GM12878 (cell line): Measurements from ENCODE around the gene CIAPIN1. TPM values are rescaled to one million over a fixed set of nuclear protein-coding genes. Genes with fewer than 3 reads are reported as not detected.
A peak's percentile ranks its signal among the peaks of the same experiment; 100 is the strongest.
"Not testable (repeated sequence)": the region's sequence is repeated elsewhere in the genome, so short reads cannot be mapped to it uniquely, and the experiment has no call there.

Source experiments
- ATAC-seq: fragments of 200-7000 bp; cut with Tn5 transposase; 3 replicates; pipeline ENCODE4 v1.9.1; 2020; ENCODE audit warnings: mild to moderate bottlenecking, moderate library complexity
- BruUV-seq: library from RNA; stranded (reverse); fragments of 400-500 nt; replicated peaks from 2 replicates; lab custom pipeline; 2021; lab: Mats Ljungman, UMichigan
- CTCF ChIA-PET: fragments of 300-600 bp; sonication (Branson Sonifier 250); formaldehyde crosslinking; extraction: SDS; loops from one replicate; lab custom pipeline; 2021; ENCODE audit warnings: inconsistent platforms; lab: Yijun Ruan, JAX
- POLR2A ChIA-PET: fragments of 350-600 bp; formaldehyde crosslinking; extraction: SDS; loops from one replicate; lab custom pipeline; 2021; ENCODE audit warnings: inconsistent platforms; lab: Charles Lee
- RAD21 ChIA-PET: fragments of 300-600 bp; sonication (Branson Sonifier 250); formaldehyde crosslinking; loops from one replicate; lab custom pipeline; 2023; ENCODE audit warnings: antibody characterized with exemption; ENCODE audit not compliant: unreplicated experiment; lab: Charles Lee
- SMC1A ChIA-PET: fragments of 300-600 bp; sonication (Branson Sonifier 250); formaldehyde crosslinking; loops from one replicate; lab custom pipeline; 2023; ENCODE audit not compliant: unreplicated experiment, uncharacterized antibody; lab: Charles Lee
- DNase-seq: peaks from one replicate; pipeline ENCODE4 v3.0.0-alpha.2; 2011; ENCODE audit warnings: low read depth, low spot score
- FAIRE-seq: peaks from 3 replicates; lab custom pipeline; 2011; peaks lifted over from hg19 to GRCh38; lab: Jason Lieb, UNC
- H2AFZ ChIP-seq: 2 replicates; pipeline ENCODE4 v1.6.0; 2011; ENCODE audit warnings: low read depth, low read length, control low read depth; ENCODE audit not compliant: control insufficient read depth
- H3K27ac ChIP-seq: 2 replicates; pipeline ENCODE4 v1.5.1; 2011; ENCODE audit warnings: control low read depth; ENCODE audit not compliant: control insufficient read depth, insufficient read depth
- H3K27me3 ChIP-seq, 2 experiments: replicated peaks in 1 of 2; 2 replicates each; pipeline versions ENCODE4 v1.6.0 to v1.6.1; 2011; ENCODE audit warnings: low read length in 1 of 2; ENCODE audit not compliant: control insufficient read depth in 2 of 2, insufficient read depth in 2 of 2
- H3K36me3 ChIP-seq, 2 experiments: 2 replicates each; pipeline ENCODE4 v1.5.1; 2011; ENCODE audit warnings: low read length in 1 of 2; ENCODE audit not compliant: control insufficient read depth in 2 of 2, insufficient read depth in 2 of 2
- H3K4me1 ChIP-seq: 2 replicates; pipeline ENCODE4 v1.6.1; 2011; ENCODE audit warnings: mild to moderate bottlenecking, low read length, moderate library complexity, mixed read lengths; ENCODE audit not compliant: control insufficient read depth, insufficient read depth
- H3K4me2 ChIP-seq: 2 replicates; pipeline ENCODE4 v1.6.0; 2011; ENCODE audit warnings: control low read depth; ENCODE audit not compliant: control insufficient read depth, insufficient read depth
- H3K4me3 ChIP-seq: fragments of 200-600 bp; sonication (generic); 2 replicates; pipeline ENCODE4 v1.5.1; 2016
- H3K79me2 ChIP-seq: 2 replicates; pipeline ENCODE4 v1.6.0; 2011; ENCODE audit warnings: low read length; ENCODE audit not compliant: control insufficient read depth, insufficient read depth
- H3K9ac ChIP-seq: 2 replicates; pipeline ENCODE4 v1.8.0; 2011; ENCODE audit warnings: low read length, control low read depth, mixed read lengths; ENCODE audit not compliant: control insufficient read depth, insufficient read depth
- H3K9me3 ChIP-seq: replicated peaks from 3 replicates; pipeline ENCODE4 v1.5.1; 2011; ENCODE audit warnings: mild to moderate bottlenecking, low read length; ENCODE audit not compliant: control insufficient read depth, insufficient read depth
- H4K20me1 ChIP-seq: 2 replicates; pipeline ENCODE4 v1.6.0; 2011; ENCODE audit not compliant: control insufficient read depth, insufficient read depth
- E4F1 ChIP-seq: fragments of 450-650 bp; IDR thresholded peaks from 2 replicates; pipeline ENCODE4 v1.6.1; 2018; ENCODE audit warnings: borderline replicate concordance, mild to moderate bottlenecking; ENCODE audit not compliant: partially characterized antibody
- IKZF1 ChIP-seq: fragments of 450-650 bp; conservative IDR thresholded peaks from 2 replicates; pipeline ENCODE4 v1.6.1; 2017; ENCODE audit warnings: antibody characterized with exemption, mild to moderate bottlenecking
- REST ChIP-seq: IDR thresholded peaks from 2 replicates; pipeline ENCODE4 v1.6.1; 2012; ENCODE audit warnings: mild to moderate bottlenecking, low read depth, low read length
- WGBS: methylation state at CpG from one replicate; pipeline ENCODE4 v1.1.6; 2016; ENCODE audit warnings: low lambda C conversion rate; ENCODE audit not compliant: insufficient replicate concordance, insufficient coverage; ENCODE audit errors: missing lambda C conversion rate; 5-methylcytosine and 5-hydroxymethylcytosine counted together
- in situ Hi-C: fragments of 300-500 bp; cut with MboI; formaldehyde crosslinking; loops from 9 replicates; pipeline ENCODE4 v1.14.3; 2018; ENCODE audit warnings: mixed read lengths
- intact Hi-C: fragments of 100-400 bp; cut with micrococcal nuclease; formaldehyde crosslinking; loops from one replicate; pipeline ENCODE4 v1.14.2; 2022; ENCODE audit not compliant: unreplicated experiment
- polyA plus RNA-seq, 11 experiments: library from polyadenylated mRNA; depleted of rRNA in 4 of 11; unstranded in 6 of 11; stranded (reverse) in 5 of 11; fragments of >200 nt; fragmentation: Nextera tagmentation in 4 of 11; fragmentation: Illumina TruSeq in 1 of 11; extraction: Ambion mirVana in 4 of 11; extraction: Trizol in 1 of 11; gene quantifications; 1 replicate in 1 of 11; 2 replicates in 10 of 11; pipeline versions ENCODE4 v1.2.1 to v1.2.3, GENCODE V29; 2011 to 2016; ENCODE audit warnings: inconsistent platforms in 2 of 11, missing spikeins in 2 of 11, low read depth in 1 of 11
- total RNA-seq, 4 experiments: library from RNA; depleted of rRNA in 3 of 4; stranded (reverse); fragments of >200 nt in 3 of 4; fragmentation: Illumina TruSeq in 1 of 4; extraction: Trizol in 1 of 4; gene quantifications; 2 replicates each; pipeline versions ENCODE4 v1.2.1 to v1.2.3, GENCODE V29; 2013 to 2021

CIAPIN1 gene
- total and polyA plus RNA-seq, 10 of the 15 experiments (the other 5 are each of a cell fraction or from before 2014, with no cell fraction given), result 46.2 to 150 (median 54.3) TPM

- ChIA-PET POLR2A (interaction anchor here (0.6 to 3.1 kb wide), 3 partner anchors 11 to 613 kb away, joined by 3 to 10 read pairs (median 9); no protein-coding TSS in a partner anchor), RAD21 (interaction anchor here (0.8 to 2.8 kb wide), 5 partner anchors 11 to 100 kb away, joined by 3 to 14 read pairs (median 5); no protein-coding TSS in a partner anchor), SMC1A (interaction anchor here (0.7 to 2.2 kb wide), 7 partner anchors 11 to 99 kb away, joined by 3 to 8 read pairs (median 4); no protein-coding TSS in a partner anchor), CTCF (interaction anchor here (0.8 to 1.8 kb wide), 2 partner anchors 11 to 15 kb away, joined by 4 read pairs; no protein-coding TSS in a partner anchor)
- Histone ChIP-seq H3K36me3 (no peaks in the 10 kb centered on the region), H3K4me1 (peaks cover 7% of the 10 kb centered on the region), H4K20me1 (no peaks in the 10 kb centered on the region), H3K27me3 (no peaks in the 10 kb centered on the region), H3K4me3 (no peak overlapping the region), H3K27ac (no peak overlapping the region), H3K79me2 (no peaks in the 10 kb centered on the region), H3K9me3 (no peaks in the 10 kb centered on the region), H3K4me2 (no peak overlapping the region), H2AFZ (no peak overlapping the region), H3K9ac (no peak overlapping the region)
- DNase-seq (no peak), FAIRE-seq (no peak), ATAC-seq (peak; percentile 43)
- BruUV-seq, result no TSS peak
- no peak for TF ChIP-seq E4F1
- TF ChIP-seq REST, result peak; percentile 59; the same call in 1 of the 2 replicates
- 0 out of 2 replicates have a peak, but pooled peaks have one; percentile 13 for TF ChIP-seq IKZF1
- WGBS, result 66% methylated on average over 7 of the region's 7 CpGs
- in situ Hi-C loops (no loop called here), intact Hi-C loops (no loop called here)
These were observed 45.1 kb downstream of the CIAPIN1 start for GRCh38 chr16:57401943-57402640.

GRCh38 chr16:57397493-57397892 is 49.7 kb downstream of the CIAPIN1 start:
- WGBS, result 35% methylated on average over 4 of the region's 4 CpGs
- H3K4me3 ChIP-seq, POLR2A ChIA-PET, BruUV-seq, DNase-seq, H3K36me3 ChIP-seq, H3K4me2 ChIP-seq, ATAC-seq, in situ Hi-C loops, H4K20me1 ChIP-seq, H3K9me3 ChIP-seq, FAIRE-seq, H2AFZ ChIP-seq, intact Hi-C loops, H3K4me1 ChIP-seq, H3K79me2 ChIP-seq, H3K27me3 ChIP-seq, H3K27ac ChIP-seq, RAD21 ChIA-PET, H3K9ac ChIP-seq: not testable (repeated sequence)
- CTCF ChIA-PET, result interaction anchor here (1.2 kb wide), 1 partner anchor 92 kb away, joined by 3 read pairs; no protein-coding TSS in a partner anchor
- SMC1A ChIA-PET, result interaction anchor here (1.0 to 3.4 kb wide), 3 partner anchors 10 to 28 kb away, joined by 3 to 10 read pairs (median 7); no protein-coding TSS in a partner anchor
